Smooth muscle cell (in vitro differentiated cells): ENCODE measurements around the gene ERCC1. TPM values are rescaled to one million over a fixed set of nuclear protein-coding genes. Genes with fewer than 3 reads are reported as not detected.

Experiments
- DNase-seq: peaks from one replicate; lab custom pipeline; 2025; ENCODE audit not compliant: unreplicated experiment; lab: John Stamatoyannopoulos, UW
- H2AFZ ChIP-seq: fragments of 200-600 bp; sonication (generic); 2 replicates; pipeline ENCODE4 v1.6.0; 2016; ENCODE audit warnings: antibody characterized with exemption, low read depth, mild to moderate bottlenecking
- H3F3A ChIP-seq: fragments of 200-600 bp; sonication (generic); 2 replicates; pipeline ENCODE4 v1.6.0; 2017; ENCODE audit warnings: antibody characterized with exemption, low read depth
- H3K27ac ChIP-seq: fragments of 200-600 bp; sonication (generic); 2 replicates; pipeline ENCODE4 v1.5.1; 2016; ENCODE audit warnings: low read depth, mild to moderate bottlenecking
- H3K27me3 ChIP-seq: fragments of 200-600 bp; sonication (generic); 2 replicates; pipeline ENCODE4 v1.6.1; 2016; ENCODE audit warnings: low read depth, mild to moderate bottlenecking
- H3K36me3 ChIP-seq: fragments of 200-600 bp; sonication (generic); 2 replicates; pipeline ENCODE4 v1.5.1; 2016; ENCODE audit warnings: low read depth
- H3K4me1 ChIP-seq: fragments of 200-600 bp; sonication (generic); 2 replicates; pipeline ENCODE4 v1.5.1; 2016; ENCODE audit warnings: low read depth
- H3K4me2 ChIP-seq: fragments of 200-600 bp; sonication (generic); 2 replicates; pipeline ENCODE4 v1.6.0; 2016; ENCODE audit warnings: mild to moderate bottlenecking
- H3K4me3 ChIP-seq: fragments of 200-600 bp; sonication (generic); 2 replicates; pipeline ENCODE4 v1.5.1; 2016; ENCODE audit warnings: mild to moderate bottlenecking
- H3K79me2 ChIP-seq: fragments of 200-600 bp; sonication (generic); 2 replicates; pipeline ENCODE4 v1.6.0; 2016; ENCODE audit warnings: low read depth, mild to moderate bottlenecking
- H3K9ac ChIP-seq: fragments of 200-600 bp; sonication (generic); 2 replicates; pipeline ENCODE4 v1.6.0; 2016; ENCODE audit warnings: low read depth
- H3K9me3 ChIP-seq: fragments of 200-600 bp; sonication (generic); replicated peaks from 2 replicates; pipeline ENCODE4 v1.5.1; 2016; ENCODE audit warnings: low read depth
- H4K20me1 ChIP-seq: fragments of 200-600 bp; sonication (generic); 2 replicates; pipeline ENCODE4 v1.6.0; 2016; ENCODE audit warnings: low read depth
- WGBS: methylation state at CpG from one replicate; pipeline ENCODE4 v1.1.7; 2016; ENCODE audit warnings: low lambda C conversion rate; 5-methylcytosine and 5-hydroxymethylcytosine counted together
- polyA plus RNA-seq: library from polyadenylated mRNA; unstranded; fragments of >200 nt; fragmentation: Nextera tagmentation; extraction: Ambion mirVana; gene quantifications from 2 replicates; pipeline ENCODE4 v1.2.1, GENCODE V29; 2016
- total RNA-seq: library from RNA; depleted of rRNA; stranded (reverse); fragments of >200 nt; gene quantifications from 2 replicates; pipeline ENCODE4 v1.2.3, GENCODE V29; 2014
- TF ChIP-seq, protein P1 (sequence below): fragments of 200-600 bp; sonication (generic); IDR thresholded peaks from 2 replicates; pipeline ENCODE4 v1.5.1; 2017; ENCODE audit warnings: borderline replicate concordance, mild to moderate bottlenecking, antibody characterized with exemption; ENCODE audit not compliant: insufficient read depth, poor library complexity, severe bottlenecking

Gene ERCC1
- total and polyA plus RNA-seq, 2 experiments from 2014 or later: 72.6 to 90.4 TPM

DNA sequence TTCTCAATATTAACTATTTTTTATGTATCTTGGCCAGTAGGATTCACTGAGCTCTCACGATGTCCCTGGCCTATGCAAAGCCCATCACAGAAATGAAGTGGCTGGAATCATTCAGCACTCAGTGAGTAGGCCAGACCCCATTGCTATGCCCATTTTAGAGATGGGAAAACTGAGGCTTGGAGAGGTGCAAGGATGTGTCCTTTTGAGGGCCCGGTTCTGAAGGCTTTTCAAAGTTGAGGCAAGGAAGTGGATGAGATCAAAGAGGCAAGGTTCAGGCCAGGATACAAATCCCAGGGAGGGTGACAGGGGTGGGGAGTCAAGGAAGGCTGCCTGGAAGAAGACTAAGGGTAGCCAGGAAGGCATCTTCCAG, 18.7 kb upstream of the ERCC1 start:
- Histone ChIP-seq H3K27ac (peak overlapping the region; percentile 99), H3K4me3 (no peak overlapping the region), H3K79me2 (no peaks in the 10 kb centered on the region), H3K9me3 (no peaks in the 10 kb centered on the region), H4K20me1 (no peaks in the 10 kb centered on the region), H3K9ac (no peak overlapping the region), H3K4me2 (no peak overlapping the region), H3F3A (peaks cover 33% of the 10 kb centered on the region), H2AFZ (no peak overlapping the region), H3K27me3 (no peaks in the 10 kb centered on the region), H3K4me1 (peaks cover 5% of the 10 kb centered on the region), H3K36me3 (no peaks in the 10 kb centered on the region)
- WGBS: 99% methylated on average over 2 of the region's 2 CpGs
- TF ChIP-seq, protein P1, sequence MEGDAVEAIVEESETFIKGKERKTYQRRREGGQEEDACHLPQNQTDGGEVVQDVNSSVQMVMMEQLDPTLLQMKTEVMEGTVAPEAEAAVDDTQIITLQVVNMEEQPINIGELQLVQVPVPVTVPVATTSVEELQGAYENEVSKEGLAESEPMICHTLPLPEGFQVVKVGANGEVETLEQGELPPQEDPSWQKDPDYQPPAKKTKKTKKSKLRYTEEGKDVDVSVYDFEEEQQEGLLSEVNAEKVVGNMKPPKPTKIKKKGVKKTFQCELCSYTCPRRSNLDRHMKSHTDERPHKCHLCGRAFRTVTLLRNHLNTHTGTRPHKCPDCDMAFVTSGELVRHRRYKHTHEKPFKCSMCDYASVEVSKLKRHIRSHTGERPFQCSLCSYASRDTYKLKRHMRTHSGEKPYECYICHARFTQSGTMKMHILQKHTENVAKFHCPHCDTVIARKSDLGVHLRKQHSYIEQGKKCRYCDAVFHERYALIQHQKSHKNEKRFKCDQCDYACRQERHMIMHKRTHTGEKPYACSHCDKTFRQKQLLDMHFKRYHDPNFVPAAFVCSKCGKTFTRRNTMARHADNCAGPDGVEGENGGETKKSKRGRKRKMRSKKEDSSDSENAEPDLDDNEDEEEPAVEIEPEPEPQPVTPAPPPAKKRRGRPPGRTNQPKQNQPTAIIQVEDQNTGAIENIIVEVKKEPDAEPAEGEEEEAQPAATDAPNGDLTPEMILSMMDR: no peak
- DNase-seq: no peak

DNA sequence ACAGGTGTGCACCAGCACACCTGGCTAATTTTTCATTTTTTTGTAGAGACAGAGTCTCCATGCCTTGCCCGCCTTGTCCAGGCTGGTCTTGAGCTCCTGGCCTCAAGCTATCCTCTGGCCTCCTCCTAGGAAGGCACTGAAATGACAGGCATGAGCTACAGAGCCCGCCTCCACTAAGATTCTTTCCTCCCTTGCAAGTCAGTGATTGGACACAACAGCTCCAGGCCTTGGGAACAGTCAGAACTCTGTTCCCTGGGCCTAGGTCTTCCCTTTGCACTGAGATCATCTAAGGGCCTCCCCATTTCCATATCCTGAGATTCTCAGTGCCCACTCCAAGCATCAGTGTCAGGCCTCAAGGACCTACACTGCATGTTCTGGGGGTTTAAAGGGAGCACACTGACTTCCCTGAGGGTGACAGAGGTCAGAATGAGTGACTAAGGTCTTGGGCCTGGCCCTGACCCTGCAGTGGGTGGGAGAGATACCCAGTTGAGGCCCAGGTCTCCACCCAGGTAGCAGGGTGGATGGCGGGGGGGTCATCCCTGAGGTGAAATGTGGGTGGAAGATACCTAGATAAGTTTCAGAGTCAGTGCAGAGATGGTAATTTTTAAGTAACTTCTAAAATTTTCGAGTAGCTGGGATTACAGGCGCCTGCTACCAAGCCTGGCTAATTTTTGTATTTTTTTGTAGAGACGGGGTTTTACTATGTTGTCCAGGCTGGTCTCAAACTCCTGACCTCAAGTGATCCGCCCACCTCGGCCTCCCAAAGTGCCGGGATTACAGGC, 17.3 kb upstream of the ERCC1 start:
- H2AFZ ChIP-seq: no peak overlapping the region
- no peaks in the 10 kb centered on the region for H3K79me2 ChIP-seq
- H3K27ac ChIP-seq: peak overlapping the region; percentile 87
- H4K20me1 ChIP-seq: no peaks in the 10 kb centered on the region
- no peak overlapping the region for H3K4me3 ChIP-seq
- no peak overlapping the region for H3K9ac ChIP-seq
- peaks cover 33% of the 10 kb centered on the region for H3F3A ChIP-seq
- no peaks in the 10 kb centered on the region for H3K9me3 ChIP-seq
- TF ChIP-seq, protein P1: no peak
- H3K4me2 ChIP-seq: no peak overlapping the region
- 89% methylated on average over 9 of the region's 9 CpGs for WGBS
- DNase-seq: no peak
- H3K36me3 ChIP-seq: no peaks in the 10 kb centered on the region
- H3K27me3 ChIP-seq: no peaks in the 10 kb centered on the region
- H3K4me1 ChIP-seq: peaks cover 5% of the 10 kb centered on the region

- DNase-seq: no peak
- H3F3A ChIP-seq: peaks cover 29% of the 10 kb centered on the region
- TF ChIP-seq, protein P1: no peak
- peak overlapping the region; percentile 86 for H3K4me3 ChIP-seq
- H3K27ac ChIP-seq: peak overlapping the region; percentile 87
- H2AFZ ChIP-seq: no peak overlapping the region
- no peaks in the 10 kb centered on the region for H4K20me1 ChIP-seq
- no peaks in the 10 kb centered on the region for H3K27me3 ChIP-seq
- peaks cover 5% of the 10 kb centered on the region for H3K4me1 ChIP-seq
- H3K4me2 ChIP-seq: peak overlapping the region; percentile 89
- 54% methylated on average over 9 of the region's 9 CpGs for WGBS
- no peaks in the 10 kb centered on the region for H3K9me3 ChIP-seq
- H3K9ac ChIP-seq: peak overlapping the region; percentile 87
- no peaks in the 10 kb centered on the region for H3K36me3 ChIP-seq
- no peaks in the 10 kb centered on the region for H3K79me2 ChIP-seq
Measured at GRCh38 chr19:45440259-45440638, 16.5 kb upstream of the ERCC1 start.
